Kidney (tissue), 14 donors: ENCODE data around the gene UBA52. TPM values are rescaled to one million over a fixed set of nuclear protein-coding genes. Genes with fewer than 3 reads are reported as not detected.

Source experiments
- DNase-seq, 5 donors: peaks; one replicate each; pipeline ENCODE4 v3.0.0-alpha.2; 2013 to 2020
- FAIRE-seq: peaks from 2 replicates; lab custom pipeline; 2012; peaks lifted over from hg19 to GRCh38; lab: Jason Lieb, UNC
- H3K27ac ChIP-seq, 2 donors: one replicate each; pipeline ENCODE4 v1.7.0; 2013; ENCODE audit warnings: low read depth in 2 of 2, low read length in 2 of 2, inconsistent platforms in 1 of 2
- H3K27me3 ChIP-seq: one replicate; pipeline ENCODE4 v1.7.1; 2013; ENCODE audit warnings: low read length, inconsistent platforms; ENCODE audit not compliant: control insufficient read depth, insufficient read depth
- H3K36me3 ChIP-seq, 3 donors: one replicate each; pipeline versions ENCODE4 v1.7.0 to v1.7.1; 2013; ENCODE audit warnings: low read length in 3 of 3, control low read depth in 1 of 3, inconsistent platforms in 1 of 3; ENCODE audit not compliant: insufficient read depth in 3 of 3, control insufficient read depth in 2 of 3
- H3K4me1 ChIP-seq, 3 donors: one replicate each; pipeline versions ENCODE4 v1.7.0 to v1.7.1; 2013; ENCODE audit warnings: low read length in 3 of 3, inconsistent platforms in 1 of 3, low read depth in 1 of 3; ENCODE audit not compliant: control insufficient read depth in 2 of 3, insufficient read depth in 2 of 3
- H3K4me3 ChIP-seq, 3 donors: one replicate each; pipeline versions ENCODE4 v1.7.0 to v1.8.1; 2013; ENCODE audit warnings: low read length in 3 of 3, control low read depth in 1 of 3, inconsistent platforms in 1 of 3
- H3K9ac ChIP-seq, 3 donors: one replicate each; pipeline versions ENCODE4 v1.7.0 to v1.7.1; 2013; ENCODE audit warnings: low read length in 3 of 3, control low read depth in 1 of 3, inconsistent platforms in 1 of 3
- H3K9me3 ChIP-seq, 3 donors: one replicate each; pipeline versions ENCODE4 v1.7.0 to v1.7.1; 2013; ENCODE audit warnings: low read length in 3 of 3, control low read depth in 1 of 3, inconsistent platforms in 1 of 3; ENCODE audit not compliant: control insufficient read depth in 2 of 3, insufficient read depth in 1 of 3
- CTCF ChIP-seq: IDR thresholded peaks from 3 replicates; pipeline ENCODE4 v1.5.1; 2012; ENCODE audit warnings: mild to moderate bottlenecking, moderate library complexity, borderline replicate concordance; ENCODE audit not compliant: insufficient read depth; ENCODE audit errors: extremely low read depth
- intact Hi-C: fragments of 100-400 bp; cut with DNase I; formaldehyde crosslinking; loops from one replicate; pipeline ENCODE4 v1.11.1; 2022
- polyA plus RNA-seq: library from polyadenylated mRNA; stranded (reverse); fragments of 350-450 nt; fragmentation: Illumina TruSeq; extraction: RNeasy Lipid Tissue Mini Kit (QIAGEN cat#74804); gene quantifications from one replicate; pipeline ENCODE4 v1.2.3, GENCODE V29; 2014; ENCODE audit warnings: low read depth, low replicate concordance; ENCODE audit not compliant: insufficient read depth
- total RNA-seq: library from RNA; stranded (reverse); fragmentation: NEBNext Ultra II Directional; extraction: Animal tissue kit (Norgen Biotek cat#: 25700); gene quantifications from one replicate; pipeline ENCODE4 v1.2.1, GENCODE V29; 2021
- donor health status: control.
- donor health status: control.
- donor health status: control.
- donor health status: control.
- donor health status: control.
- donor health status: DM: yes; HTN: yes; CAD: no.
- donor health status: Normal renal cell carcinoma (clear cell type).

UBA52 gene
- total and polyA plus RNA-seq, 2 donors from 2014 or later: 828 to 1,481 TPM

- FAIRE-seq (no peak), DNase-seq (peak in 3 of 5 donors; percentile 59 to 75 (median 74))
- no peaks in the 10 kb centered on the region for H3K36me3 ChIP-seq
- peaks cover 33% of the 10 kb centered on the region for H3K27me3 ChIP-seq
- H3K4me1 ChIP-seq: peaks cover 0 to 11% (median 0%) of the 10 kb centered on the region in 3 donors
- intact Hi-C loops: no loop called here
- H3K4me3 ChIP-seq: no peak overlapping the region
- H3K9ac ChIP-seq: no peak overlapping the region
- TF ChIP-seq CTCF: no peak
- H3K9me3 ChIP-seq: no peaks in the 10 kb centered on the region
- H3K27ac ChIP-seq: no peak overlapping the region
These were observed 39.1 kb downstream of the UBA52 start for GRCh38 chr19:18610556-18611326.

- Histone ChIP-seq H3K9me3 (no peaks in the 10 kb centered on the region), H3K36me3 (no peaks in the 10 kb centered on the region), H3K4me3 (no peak overlapping the region), H3K4me1 (peaks cover 0 to 11% (median 0%) of the 10 kb centered on the region in 3 donors), H3K9ac (no peak overlapping the region), H3K27me3 (peaks cover 33% of the 10 kb centered on the region), H3K27ac (no peak overlapping the region)
- FAIRE-seq (no peak), DNase-seq (peak in 1 of 5 donors; percentile 75)
- intact Hi-C loops: no loop called here
- no peak for TF ChIP-seq CTCF
These were observed 39.8 kb downstream of the UBA52 start for GRCh38 chr19:18611327-18612050.

DNA sequence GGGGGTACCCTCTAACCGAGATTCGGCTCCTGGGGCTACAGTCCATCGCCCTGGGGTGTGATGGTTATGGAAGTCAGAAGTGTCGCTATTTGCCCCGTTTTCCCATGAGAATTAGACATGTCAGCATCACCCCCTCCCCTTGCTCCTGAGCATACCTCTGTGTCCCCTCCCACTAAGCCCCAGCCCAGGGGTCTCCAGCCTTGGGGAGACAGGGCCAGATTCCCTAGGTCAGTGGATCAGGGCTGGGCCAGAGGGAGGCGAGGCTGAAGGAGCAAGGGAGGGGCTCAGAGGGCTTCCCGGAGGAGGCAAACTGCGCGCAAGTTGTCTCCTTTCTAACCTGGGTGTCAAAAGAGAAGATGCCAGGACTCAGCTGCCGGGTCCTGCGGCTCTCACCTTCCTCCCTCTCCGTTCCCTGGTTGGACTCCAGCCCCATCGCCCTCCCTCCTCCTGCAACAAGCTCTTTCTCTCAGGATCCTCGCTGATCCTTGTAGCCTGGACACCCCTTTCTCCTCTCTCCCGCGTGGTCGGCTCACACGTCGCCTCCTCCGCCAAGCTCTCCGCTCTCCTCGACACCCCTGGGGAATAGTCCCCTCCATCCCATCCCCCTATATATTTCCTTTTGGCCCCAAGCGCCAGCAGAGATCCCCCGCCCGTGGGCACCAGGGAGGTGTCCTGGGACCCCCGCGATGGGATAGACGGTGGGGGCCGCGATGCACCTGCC lies 40.6 kb downstream of the UBA52 start:
- no peaks in the 10 kb centered on the region for H3K36me3 ChIP-seq
- FAIRE-seq (no peak), DNase-seq (no peak)
- intact Hi-C loops: no loop called here
- no peak for TF ChIP-seq CTCF
- no peak overlapping the region for H3K27ac ChIP-seq
- peaks cover 0 to 11% (median 0%) of the 10 kb centered on the region in 3 donors for H3K4me1 ChIP-seq
- H3K9me3 ChIP-seq: no peaks in the 10 kb centered on the region
- peak overlapping the region in 1 of 3 donors; percentile 29 for H3K4me3 ChIP-seq
- H3K9ac ChIP-seq: no peak overlapping the region
- peaks cover 32% of the 10 kb centered on the region for H3K27me3 ChIP-seq
